GM12865 (cell line): ENCODE data around the gene RIPOR3.

Experiments
- DNase-seq: peaks from one replicate; pipeline ENCODE4 v3.0.0; 2010; ENCODE audit warnings: low read depth
- H3K4me3 ChIP-seq: 2 replicates; pipeline ENCODE4 v1.5.1; 2011; ENCODE audit warnings: mild to moderate bottlenecking, low read depth, low read length, control low read depth
- CTCF ChIP-seq: IDR thresholded peaks from 2 replicates; pipeline ENCODE4 v1.5.1; 2011; ENCODE audit warnings: low read length, control low read depth, low read depth, inconsistent platforms; ENCODE audit not compliant: insufficient read depth; ENCODE audit errors: missing control alignments

The RIPOR3 gene

GRCh38 chr20:50578778-50579165, 112.6 kb downstream of the RIPOR3 start:
- TF ChIP-seq CTCF: no peak
- no peak overlapping the region for H3K4me3 ChIP-seq
- no peak for DNase-seq

GRCh38 chr20:50578061-50578777, 113.1 kb downstream of the RIPOR3 start:
- no peak overlapping the region for H3K4me3 ChIP-seq
- no peak for TF ChIP-seq CTCF
- no peak for DNase-seq

GRCh38 chr20:50577175-50578018, 113.9 kb downstream of the RIPOR3 start:
- no peak for DNase-seq
- no peak for TF ChIP-seq CTCF

GRCh38 chr20:50575865-50576720, 115.2 kb downstream of the RIPOR3 start:
- DNase-seq: peak; percentile 76

More at GRCh38 chr20:50577175-50578018, 113.9 kb downstream of the RIPOR3 start:
- H3K4me3 ChIP-seq: no peak overlapping the region

GRCh38 chr20:50574586-50574985, 116.8 kb downstream of the RIPOR3 start:
- DNase-seq: no peak
- no peak overlapping the region for H3K4me3 ChIP-seq
- TF ChIP-seq CTCF: no peak

More at GRCh38 chr20:50575865-50576720, 115.2 kb downstream of the RIPOR3 start:
- no peak overlapping the region for H3K4me3 ChIP-seq
- TF ChIP-seq CTCF: peak; percentile 62

- no peak for TF ChIP-seq CTCF
- H3K4me3 ChIP-seq: no peak overlapping the region
- DNase-seq: no peak
Measured at GRCh38 chr20:50574108-50574507, 117.2 kb downstream of the RIPOR3 start.
